Keratinocyte (primary cell): ENCODE results near the gene TMEM87A.

ENCODE experiments used
- CTCF ChIP-seq, 3 experiments: IDR thresholded peaks in 1 of 3; conservative IDR thresholded peaks in 1 of 3; optimal IDR thresholded peaks in 1 of 3; 2 replicates in 2 of 3; 3 replicates in 1 of 3; pipeline versions ENCODE3 to v1.5.1; 2011; ENCODE audit warnings: low read length in 3 of 3, mild to moderate bottlenecking in 3 of 3, moderate library complexity in 2 of 3, control low read depth in 1 of 3, inconsistent platforms in 1 of 3; ENCODE audit not compliant: insufficient read depth in 2 of 3; ENCODE audit errors: extremely low read depth in 1 of 3
- EZH2 ChIP-seq: IDR thresholded peaks from one replicate; pipeline ENCODE4 v1.6.1; 2012; ENCODE audit warnings: inconsistent platforms, mild to moderate bottlenecking, low read length, moderate library complexity

DNA sequence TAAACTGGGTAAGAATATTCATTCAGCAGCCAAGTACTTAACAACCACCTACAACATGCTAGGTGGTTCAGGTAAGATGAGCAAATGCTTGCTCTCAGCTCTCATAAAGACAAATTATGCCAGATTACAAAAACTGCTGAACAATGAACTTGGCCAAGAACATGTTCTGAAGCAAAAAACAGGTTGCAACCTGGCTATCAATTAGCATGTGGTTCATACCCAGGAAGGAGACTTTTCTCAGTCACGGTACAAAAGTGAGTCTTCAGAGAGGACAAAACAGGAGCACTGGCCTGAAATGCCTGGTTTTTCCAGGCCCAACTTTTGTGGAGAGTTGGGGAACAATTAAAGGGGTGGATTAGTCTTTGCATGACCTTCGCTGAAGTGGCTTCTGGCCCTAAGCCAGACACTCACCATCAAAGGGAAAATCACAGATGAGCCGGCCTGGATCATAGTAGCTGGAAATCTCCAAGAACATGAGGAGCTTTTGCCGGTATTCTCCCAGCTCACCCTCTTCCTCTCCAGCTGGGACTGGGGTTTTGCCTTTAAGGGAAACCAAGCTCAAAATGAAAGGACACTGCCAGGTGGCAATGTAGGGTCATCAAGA lies 109.2 kb downstream of the TMEM87A start:
- TF ChIP-seq CTCF (optimal IDR thresholded peaks at IDR 0.05 in 1 of 3, IDR thresholded peaks at IDR 0.05 in 1 of 3, conservative IDR thresholded peaks at IDR 0.05 in 1 of 3; ENCODE audit: extremely low read depth in 1 of 3, insufficient read depth in 2 of 3, low read length in 3 of 3) (no peak), EZH2 (no peak)
